ENCODE data around the gene PSKH1.

GRCh38 chr16:67843343-67843765 is 49.7 kb upstream of the PSKH1 start:
- TF ChIP-seq EZH2 (IDR thresholded peaks at IDR 0.05; ENCODE audit: insufficient read depth, poor library complexity, severe bottlenecking), result no peak
- no peak for TF ChIP-seq EZH2phosphoT487 (IDR thresholded peaks at IDR 0.05; ENCODE audit: insufficient read depth, low read depth)
